Spleen (tissue), 11 donors: ENCODE data around the gene KPNA6. TPM values are rescaled to one million over a fixed set of nuclear protein-coding genes. Genes with fewer than 3 reads are reported as not detected.

ENCODE experiments used
- DNase-seq: peaks from one replicate; pipeline ENCODE4 v3.0.0-alpha.2; 2020
- H3K27ac ChIP-seq, 8 donors: fragments of 200-600 bp; sonication (generic) in 7 of 8; 1 replicate in 4 of 8; 2 replicates in 4 of 8; pipeline versions ENCODE4 v1.5.0 to v1.8.0; 2016 to 2021; ENCODE audit warnings: inconsistent platforms in 4 of 8, mild to moderate bottlenecking in 4 of 8, moderate library complexity in 1 of 8
- H3K27me3 ChIP-seq, 7 donors: fragments of 200-600 bp; sonication (generic) in 6 of 7; replicated peaks in 1 of 7; 1 replicate in 4 of 7; 2 replicates in 3 of 7; pipeline versions ENCODE4 v1.5.0 to v1.8.0; 2016 to 2021; ENCODE audit warnings: inconsistent platforms in 3 of 7, mild to moderate bottlenecking in 1 of 7
- H3K36me3 ChIP-seq, 6 donors: fragments of 200-600 bp; sonication (generic) in 5 of 6; 1 replicate in 4 of 6; 2 replicates in 2 of 6; pipeline versions ENCODE4 v1.5.0 to v1.8.0; 2016 to 2021; ENCODE audit warnings: inconsistent platforms in 2 of 6
- H3K4me1 ChIP-seq, 6 donors: fragments of 200-600 bp; sonication (generic) in 5 of 6; 1 replicate in 3 of 6; 2 replicates in 3 of 6; pipeline versions ENCODE4 v1.5.0 to v1.8.0; 2016 to 2021; ENCODE audit warnings: inconsistent platforms in 3 of 6
- H3K4me3 ChIP-seq, 8 donors: fragments of 200-600 bp; sonication (generic) in 7 of 8; 1 replicate in 4 of 8; 2 replicates in 4 of 8; pipeline versions ENCODE4 v1.5.0 to v1.8.0; 2016 to 2021; ENCODE audit warnings: inconsistent platforms in 4 of 8, mild to moderate bottlenecking in 4 of 8, moderate library complexity in 2 of 8
- H3K9me3 ChIP-seq, 8 donors: fragments of 200-600 bp; sonication (generic) in 7 of 8; 1 replicate in 4 of 8; 2 replicates in 4 of 8; pipeline versions ENCODE4 v1.5.0 to v1.8.0; 2016 to 2021; ENCODE audit warnings: inconsistent platforms in 4 of 8
- CTCF ChIP-seq, 11 experiments: fragments of 200-600 bp in 7 of 11; fragments of 450-650 bp in 4 of 11; sonication (generic) in 4 of 11; IDR thresholded peaks in 8 of 11; conservative IDR thresholded peaks in 3 of 11; 1 replicate in 7 of 11; 2 replicates in 4 of 11; pipeline versions ENCODE4 v1.4.0 to v1.8.0; 2016 to 2021; ENCODE audit warnings: antibody characterized with exemption in 11 of 11, inconsistent platforms in 4 of 11, mild to moderate bottlenecking in 1 of 11
- POLR2A ChIP-seq, 3 donors: fragments of 450-650 bp; IDR thresholded peaks; one replicate each; pipeline ENCODE4 v1.5.1; 2017; ENCODE audit warnings: antibody characterized with exemption in 3 of 3, mild to moderate bottlenecking in 1 of 3
- POLR2AphosphoS5 ChIP-seq, 3 donors: sonication (generic); formaldehyde crosslinking; IDR thresholded peaks; one replicate each; pipeline ENCODE4 v1.5.1; 2017; ENCODE audit warnings: antibody characterized with exemption in 3 of 3
- WGBS, 5 donors: extraction: QIAGEN DNeasy Blood & Tissue Kit in 3 of 5; methylation state at CpG; one replicate each; pipeline versions ENCODE4 v1.1.5 to v1.1.7; 2013 to 2018; 5-methylcytosine and 5-hydroxymethylcytosine counted together
- intact Hi-C: fragments of 100-400 bp; cut with DNase I; formaldehyde crosslinking; loops from one replicate; pipeline ENCODE4 v1.15.0; 2023; ENCODE audit warnings: low total_unique reads
- polyA plus RNA-seq, 3 donors: library from polyadenylated mRNA; stranded (reverse); fragments of 200-250 nt; gene quantifications; one replicate each; pipeline ENCODE4 v1.2.1, GENCODE V29; 2013
- total RNA-seq, 7 donors: library from RNA; depleted of rRNA in 3 of 7; stranded (reverse); fragments of >200 nt in 3 of 7; fragmentation: NEBNext Ultra II Directional in 4 of 7; extraction: Animal tissue kit (Norgen Biotek cat#: 25700) in 4 of 7; gene quantifications; one replicate each; pipeline versions ENCODE4 v1.1.0 to v1.2.1, GENCODE V29; 2016 to 2021
- donor health status: healthy with polysubstance abuse.
- donor health status: DM: no; HTN: no; CAD: no; lungs with moderate emphysema.
- donor health status: DM: no; HTN: no; CAD: no.
- donor health status: Bipolar disorder and iron deficiency.
- donor health status: healthy.
- donor health status: DM: no; HTN: no; CAD: no.
- donor health status: DM: yes; HTN: yes; CAD: no.

Gene KPNA6
- total and polyA plus RNA-seq, 10 donors, result 3.5 to 57.1 (median 38.2) TPM

GRCh38 chr1:32200226-32201010 lies 92.6 kb downstream of the KPNA6 start, which contains the start of gene CCDC28B:
TSS of gene CCDC28B (plus strand) at chr1:32200595. CDS start at chr1:32201936, 1,341 bp downstream.
- peaks cover 0 to 37% (median 21%) of the 10 kb centered on the region in 6 donors for H3K36me3 ChIP-seq
- WGBS, 5 donors, result 1% methylated on average over 32 to 34 of the region's 34 CpGs
- H3K4me3 ChIP-seq, result peak within 1 kb of the TSS; percentile 51 to 91 (median 66)
- peaks cover 15 to 75% (median 43%) of the 10 kb centered on the region in 6 donors for H3K4me1 ChIP-seq
- intact Hi-C loops, result no loop called here
- peak; percentile 87 for DNase-seq
- H3K27ac ChIP-seq, result peak within 1 kb of the TSS; percentile 58 to 89 (median 82)
- peak; percentile 63 to 76 (median 72) for TF ChIP-seq POLR2AphosphoS5 (IDR thresholded peaks at IDR 0.05)
- TF ChIP-seq CTCF (IDR thresholded peaks at IDR 0.05 in 8 of 11, conservative IDR thresholded peaks at IDR 0.05 in 3 of 11), result no peak
- TF ChIP-seq POLR2A (IDR thresholded peaks at IDR 0.05), result peak in 1 of 3 donors; percentile 13
- H3K9me3 ChIP-seq, result no peaks in the 10 kb centered on the region
- no peaks in the 10 kb centered on the region for H3K27me3 ChIP-seq

GRCh38 chr1:32201011-32201855 lies 93.4 kb downstream of the KPNA6 start:
- Histone ChIP-seq H3K4me1 (peaks cover 16 to 75% (median 45%) of the 10 kb centered on the region in 6 donors), H3K4me3 (peak overlapping the region; percentile 51 to 91 (median 66)), H3K27ac (peak overlapping the region; percentile 58 to 89 (median 82)), H3K36me3 (peaks cover 0 to 29% (median 13%) of the 10 kb centered on the region in 6 donors), H3K27me3 (no peaks in the 10 kb centered on the region), H3K9me3 (no peaks in the 10 kb centered on the region)
- peak; percentile 92 for DNase-seq
- intact Hi-C loops, result no loop called here
- 0 to 2% (median 1%) methylated on average over 13 to 26 of the region's 26 CpGs for WGBS, 5 donors
- TF ChIP-seq CTCF (IDR thresholded peaks at IDR 0.05 in 8 of 11, conservative IDR thresholded peaks at IDR 0.05 in 3 of 11), result no peak
- TF ChIP-seq POLR2AphosphoS5 (IDR thresholded peaks at IDR 0.05), result peak in 2 of 3 donors; percentile 36 to 64

- 51 to 65% (median 61%) methylated on average over 23 to 26 of the region's 26 CpGs for WGBS, 5 donors
- intact Hi-C loops, result no loop called here
- TF ChIP-seq CTCF (IDR thresholded peaks at IDR 0.05 in 8 of 11, conservative IDR thresholded peaks at IDR 0.05 in 3 of 11) (no peak), POLR2AphosphoS5 (IDR thresholded peaks at IDR 0.05) (no peak), POLR2A (IDR thresholded peaks at IDR 0.05) (no peak)
These were observed 97.1 kb downstream of the KPNA6 start for GRCh38 chr1:32204943-32205361.

More at GRCh38 chr1:32204943-32205361, 97.1 kb downstream of the KPNA6 start:
- H3K4me3 ChIP-seq, result peak overlapping the region; percentile 47 to 84 (median 56)
- peaks cover 0 to 6% (median 0%) of the 10 kb centered on the region in 6 donors for H3K36me3 ChIP-seq
- peaks cover 17 to 85% (median 51%) of the 10 kb centered on the region in 6 donors for H3K4me1 ChIP-seq
- peak overlapping the region in 4 of 8 donors; percentile 41 to 66 (median 54) for H3K27ac ChIP-seq
- no peaks in the 10 kb centered on the region for H3K9me3 ChIP-seq
- no peaks in the 10 kb centered on the region for H3K27me3 ChIP-seq
- DNase-seq, result peak; percentile 78
